ENCODE results near the gene KLHL21. TPM values are rescaled to one million over a fixed set of nuclear protein-coding genes. Genes with fewer than 3 reads are reported as not detected.
"Not testable (repeated sequence)": the region's sequence is repeated elsewhere in the genome, so short reads cannot be mapped to it uniquely, and the experiment has no call there.

Gene KLHL21
- total RNA-seq, 1 experiment from 2014 or later, result 35.9 TPM

DNA sequence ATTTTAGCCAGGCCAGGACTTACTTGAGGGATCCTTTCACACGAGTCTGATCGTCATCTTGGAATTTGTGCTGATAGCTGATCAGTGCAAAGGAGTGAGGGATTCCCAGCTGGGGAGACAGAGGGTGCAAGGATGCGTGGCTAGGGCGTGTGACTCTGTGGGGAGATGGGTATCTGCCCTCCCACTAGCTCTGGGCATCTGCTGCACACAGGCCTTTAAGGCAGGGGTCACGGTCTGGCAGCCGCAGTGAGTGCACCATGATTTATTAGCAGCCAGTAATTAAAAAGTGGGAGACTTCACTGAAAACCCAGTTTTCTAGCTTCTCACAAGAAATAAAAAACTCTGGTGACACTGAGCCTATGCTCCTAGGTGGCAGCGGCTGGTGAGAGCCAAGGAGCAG is 42.3 kb upstream of the KLHL21 start:
- in situ Hi-C loops (cut with HindIII; ENCODE audit: low pct_unique_long_range_greater_than_20kb, low sequenced_read_pairs), result no loop called here
- H3K4me1 ChIP-seq (ENCODE audit: control insufficient read depth, insufficient read depth, low read length), result no peaks in the 10 kb centered on the region
- ATAC-seq (no peak), DNase-seq (ENCODE audit: low read depth, low spot score) (no peak)
- no peak overlapping the region for H3K27ac ChIP-seq (ENCODE audit: low read length)
- ChIA-PET POLR2A (no interaction called here), CTCF (interaction anchor here (0.6 kb wide), 1 partner anchor 89 kb away, joined by 7 read pairs; no protein-coding TSS in a partner anchor)
- BruUV-seq (replicated peaks), result no TSS peak
- no peaks in the 10 kb centered on the region for H3K9me3 ChIP-seq (ENCODE audit: control insufficient read depth, insufficient read depth, low read depth, low read length)
- intact Hi-C loops (cut with micrococcal nuclease; ENCODE audit: unreplicated experiment), result no loop called here
- no peaks in the 10 kb centered on the region for H3K36me3 ChIP-seq (ENCODE audit: control insufficient read depth, insufficient read depth, low read length)
- no peaks in the 10 kb centered on the region for H3K27me3 ChIP-seq (ENCODE audit: control insufficient read depth, insufficient read depth, low read length)
- H3K4me3 ChIP-seq (ENCODE audit: low read depth in 2 of 2, low read length in 2 of 2), result no peak overlapping the region
- TF ChIP-seq POLR2AphosphoS5 (IDR thresholded peaks at IDR 0.05; ENCODE audit: low read depth, low read length) (no peak), SIN3A (IDR thresholded peaks at IDR 0.05; ENCODE audit: borderline replicate concordance, insufficient read depth, low read depth, low read length) (no peak), CTCF (IDR thresholded peaks at IDR 0.05) (no peak), TCF7L2 (IDR thresholded peaks at IDR 0.05; ENCODE audit: low read depth, low read length) (no peak)
- TF ChIP-seq, protein P1, sequence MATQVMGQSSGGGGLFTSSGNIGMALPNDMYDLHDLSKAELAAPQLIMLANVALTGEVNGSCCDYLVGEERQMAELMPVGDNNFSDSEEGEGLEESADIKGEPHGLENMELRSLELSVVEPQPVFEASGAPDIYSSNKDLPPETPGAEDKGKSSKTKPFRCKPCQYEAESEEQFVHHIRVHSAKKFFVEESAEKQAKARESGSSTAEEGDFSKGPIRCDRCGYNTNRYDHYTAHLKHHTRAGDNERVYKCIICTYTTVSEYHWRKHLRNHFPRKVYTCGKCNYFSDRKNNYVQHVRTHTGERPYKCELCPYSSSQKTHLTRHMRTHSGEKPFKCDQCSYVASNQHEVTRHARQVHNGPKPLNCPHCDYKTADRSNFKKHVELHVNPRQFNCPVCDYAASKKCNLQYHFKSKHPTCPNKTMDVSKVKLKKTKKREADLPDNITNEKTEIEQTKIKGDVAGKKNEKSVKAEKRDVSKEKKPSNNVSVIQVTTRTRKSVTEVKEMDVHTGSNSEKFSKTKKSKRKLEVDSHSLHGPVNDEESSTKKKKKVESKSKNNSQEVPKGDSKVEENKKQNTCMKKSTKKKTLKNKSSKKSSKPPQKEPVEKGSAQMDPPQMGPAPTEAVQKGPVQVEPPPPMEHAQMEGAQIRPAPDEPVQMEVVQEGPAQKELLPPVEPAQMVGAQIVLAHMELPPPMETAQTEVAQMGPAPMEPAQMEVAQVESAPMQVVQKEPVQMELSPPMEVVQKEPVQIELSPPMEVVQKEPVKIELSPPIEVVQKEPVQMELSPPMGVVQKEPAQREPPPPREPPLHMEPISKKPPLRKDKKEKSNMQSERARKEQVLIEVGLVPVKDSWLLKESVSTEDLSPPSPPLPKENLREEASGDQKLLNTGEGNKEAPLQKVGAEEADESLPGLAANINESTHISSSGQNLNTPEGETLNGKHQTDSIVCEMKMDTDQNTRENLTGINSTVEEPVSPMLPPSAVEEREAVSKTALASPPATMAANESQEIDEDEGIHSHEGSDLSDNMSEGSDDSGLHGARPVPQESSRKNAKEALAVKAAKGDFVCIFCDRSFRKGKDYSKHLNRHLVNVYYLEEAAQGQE (IDR thresholded peaks at IDR 0.05; ENCODE audit: insufficient read depth in 1 of 2, low read depth in 2 of 2, low read length in 1 of 2), result no peak

- H3K4me1 ChIP-seq (ENCODE audit: control insufficient read depth, insufficient read depth, low read length); H3K27me3 ChIP-seq (ENCODE audit: control insufficient read depth, insufficient read depth, low read length); intact Hi-C loops (cut with micrococcal nuclease; ENCODE audit: unreplicated experiment); ATAC-seq; in situ Hi-C loops (cut with HindIII; ENCODE audit: low pct_unique_long_range_greater_than_20kb, low sequenced_read_pairs); DNase-seq (ENCODE audit: low read depth, low spot score); H3K27ac ChIP-seq (ENCODE audit: low read length); H3K4me3 ChIP-seq (ENCODE audit: low read depth in 2 of 2, low read length in 2 of 2); POLR2A ChIA-PET; H3K36me3 ChIP-seq (ENCODE audit: control insufficient read depth, insufficient read depth, low read length); BruUV-seq (replicated peaks); H3K9me3 ChIP-seq (ENCODE audit: control insufficient read depth, insufficient read depth, low read depth, low read length): not testable (repeated sequence)
- CTCF ChIA-PET, result interaction anchor here (0.6 to 0.7 kb wide), 3 partner anchors 142 to 1496 kb away, joined by 3 to 5 read pairs (median 4); no protein-coding TSS in a partner anchor
Observed at GRCh38 chr1:6640867-6641266, 38.2 kb upstream of the KLHL21 start.

DNA sequence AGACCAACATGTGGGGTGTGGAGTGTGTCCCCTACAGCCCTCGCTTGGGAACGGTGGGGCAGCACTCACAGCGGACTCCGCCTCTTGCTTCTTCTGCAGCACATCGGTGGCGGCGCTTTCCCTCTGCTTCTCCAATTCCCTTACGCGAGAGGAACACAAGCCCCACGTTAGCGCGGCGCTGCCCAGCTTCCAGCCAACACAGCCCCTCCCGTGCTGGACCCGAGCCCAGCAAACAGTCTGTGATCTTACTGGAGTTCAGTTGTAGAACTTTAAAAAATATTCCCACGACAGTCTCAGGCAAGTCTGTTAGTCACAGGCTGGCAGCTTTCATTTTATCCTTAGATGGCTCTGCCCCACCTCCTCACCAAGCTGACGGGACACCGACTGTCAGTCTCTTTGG is 35.6 kb upstream of the KLHL21 start:
- in situ Hi-C loops (cut with HindIII; ENCODE audit: low pct_unique_long_range_greater_than_20kb, low sequenced_read_pairs), result no loop called here
- BruUV-seq (replicated peaks), result no TSS peak

More for the DNA sequence above, 35.6 kb upstream of the KLHL21 start:
- no peaks in the 10 kb centered on the region for H3K4me1 ChIP-seq (ENCODE audit: control insufficient read depth, insufficient read depth, low read length)
- CTCF ChIA-PET, result no interaction called here
- H3K4me3 ChIP-seq (ENCODE audit: low read depth in 2 of 2, low read length in 2 of 2), result no peak overlapping the region
- POLR2A ChIA-PET, result no interaction called here
- H3K27ac ChIP-seq (ENCODE audit: low read length), result no peak overlapping the region
- no peaks in the 10 kb centered on the region for H3K27me3 ChIP-seq (ENCODE audit: control insufficient read depth, insufficient read depth, low read length)
- peaks cover 8% of the 10 kb centered on the region for H3K36me3 ChIP-seq (ENCODE audit: control insufficient read depth, insufficient read depth, low read length)
- DNase-seq (ENCODE audit: low read depth, low spot score) (no peak), ATAC-seq (no peak)
- no peaks in the 10 kb centered on the region for H3K9me3 ChIP-seq (ENCODE audit: control insufficient read depth, insufficient read depth, low read depth, low read length)
- TF ChIP-seq POLR2AphosphoS5 (IDR thresholded peaks at IDR 0.05; ENCODE audit: low read depth, low read length) (no peak), CTCF (IDR thresholded peaks at IDR 0.05) (no peak)
- intact Hi-C loops (cut with micrococcal nuclease; ENCODE audit: unreplicated experiment), result no loop called here

Measured in Panc1 (cell line).